Esophagus squamous epithelium (tissue), 4 donors: ENCODE data around the gene GPR87.

Source experiments
- CTCF ChIP-seq, 6 experiments: fragments of 450-650 bp in 4 of 6; fragments of 200-600 bp in 2 of 6; sonication (generic) in 2 of 6; IDR thresholded peaks; one replicate each; pipeline ENCODE4 v1.5.1; 2016 to 2019; ENCODE audit warnings: antibody characterized with exemption in 6 of 6, mild to moderate bottlenecking in 4 of 6, moderate library complexity in 4 of 6
- POLR2A ChIP-seq, 4 donors: fragments of 450-650 bp; IDR thresholded peaks; one replicate each; pipeline ENCODE4 v1.6.1; 2017; ENCODE audit warnings: antibody characterized with exemption in 4 of 4, mild to moderate bottlenecking in 4 of 4, moderate library complexity in 3 of 4

DNA sequence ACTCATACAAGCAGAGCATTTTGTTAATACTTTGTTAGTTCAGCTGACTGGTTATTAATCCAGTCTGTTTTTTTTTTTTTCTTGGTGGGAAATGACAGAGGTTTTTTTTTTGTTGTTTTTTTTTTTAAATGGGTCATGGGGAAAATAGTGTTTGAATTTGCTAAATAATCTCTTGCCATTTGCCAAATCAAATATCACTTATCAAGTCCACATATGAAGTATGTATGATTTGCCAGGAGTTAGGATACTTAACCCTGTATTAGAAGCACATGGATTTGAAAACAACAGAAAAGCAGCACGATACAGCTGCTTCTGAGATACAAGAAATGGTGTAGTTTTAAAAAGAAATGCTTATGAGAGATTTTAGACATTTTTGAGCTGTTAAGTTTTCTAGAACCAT is 59.9 kb downstream of the GPR87 start:
- TF ChIP-seq POLR2A (IDR thresholded peaks at IDR 0.05) (no peak), CTCF (IDR thresholded peaks at IDR 0.05) (no peak)
